ENCODE results near the gene OXNAD1. TPM values are rescaled to one million over a fixed set of nuclear protein-coding genes. Genes with fewer than 3 reads are reported as not detected.
A peak's percentile ranks its signal among the peaks of the same experiment; 100 is the strongest.
"Not testable (repeated sequence)": the region's sequence is repeated elsewhere in the genome, so short reads cannot be mapped to it uniquely, and the experiment has no call there.

OXNAD1 gene
- polyA plus RNA-seq, 1 donor from 2014 or later: 9.4 TPM

DNA sequence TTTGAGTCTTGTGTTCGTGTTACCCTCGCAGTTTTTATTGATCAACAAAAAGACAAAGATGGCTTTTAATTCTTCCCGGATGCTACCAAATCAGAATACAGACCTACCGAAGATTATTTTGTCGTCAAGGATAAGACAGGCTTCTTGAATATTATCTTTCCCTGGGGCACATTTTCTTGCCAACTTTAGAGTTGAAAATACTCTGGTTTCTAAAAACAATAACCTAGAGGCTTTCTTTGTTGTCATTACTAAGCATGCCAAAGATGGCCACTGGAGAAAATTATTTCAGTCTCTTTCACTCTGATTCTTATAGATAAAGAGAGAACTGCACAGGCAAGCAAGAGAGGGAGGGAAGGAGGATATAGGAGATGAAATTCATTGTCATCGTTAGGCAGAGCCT is 33.9 kb downstream of the OXNAD1 start:
- H3K36me3 Mint-ChIP-seq: peaks cover 24% of the 10 kb centered on the region
- H3K9me3 Mint-ChIP-seq: no peaks in the 10 kb centered on the region

DNA sequence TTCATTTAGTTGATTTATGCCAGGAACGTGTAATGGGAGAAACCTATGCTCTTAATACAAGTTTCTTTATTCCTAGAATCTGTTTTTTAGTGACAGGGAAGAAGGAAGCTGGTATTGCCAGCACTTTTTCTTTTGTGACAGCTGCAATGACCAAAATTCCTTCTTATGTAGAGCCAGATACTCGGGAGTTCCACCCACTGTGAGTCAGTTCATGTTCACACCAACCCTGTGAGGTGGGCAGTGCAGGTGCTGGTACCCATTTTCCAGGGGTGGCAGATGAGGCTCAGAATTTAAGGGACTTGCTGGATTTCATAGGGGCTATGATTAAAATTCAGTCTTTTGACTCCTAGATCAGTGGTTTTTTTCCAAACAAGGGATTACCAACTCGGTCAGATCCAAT is 34.7 kb downstream of the OXNAD1 start:
- H3K27ac Mint-ChIP-seq: no peak overlapping the region
- no peaks in the 10 kb centered on the region for H3K9me3 Mint-ChIP-seq
- peaks cover 22% of the 10 kb centered on the region for H3K36me3 Mint-ChIP-seq
- H3K4me1 Mint-ChIP-seq: peaks cover 18 to 28% (median 23%) of the 10 kb centered on the region in 3 donors
- no peak overlapping the region for H3K4me3 Mint-ChIP-seq
- H3K27me3 Mint-ChIP-seq: no peaks in the 10 kb centered on the region

More for the DNA sequence above, 33.9 kb downstream of the OXNAD1 start:
- Mint-ChIP-seq H3K27ac (peak overlapping the region in 1 of 3 donors; percentile 68), H3K27me3 (no peaks in the 10 kb centered on the region), H3K4me3 (peak overlapping the region in 1 of 4 donors; percentile 12), H3K4me1 (peaks cover 18 to 28% (median 25%) of the 10 kb centered on the region in 3 donors)

DNA sequence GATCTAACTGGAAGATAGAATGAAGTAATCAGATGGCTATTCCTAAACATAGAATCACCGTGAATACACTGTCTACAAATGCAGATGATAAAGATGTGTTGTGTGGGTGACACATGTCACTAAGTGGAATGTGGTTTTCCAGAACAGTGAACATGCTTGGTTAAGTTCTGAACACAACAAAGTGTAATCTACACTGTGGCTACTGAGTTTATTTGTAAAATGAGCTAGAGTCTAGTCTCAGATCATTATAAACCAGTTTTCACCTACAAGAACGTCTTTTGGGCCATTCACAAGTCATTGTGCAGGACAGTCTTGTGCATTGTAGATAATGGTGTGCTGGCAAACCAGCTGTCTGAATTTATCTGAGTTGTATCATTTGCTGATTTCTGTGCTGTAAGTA is 35.3 kb downstream of the OXNAD1 start:
- H3K9me3 Mint-ChIP-seq: no peaks in the 10 kb centered on the region
- no peaks in the 10 kb centered on the region for H3K27me3 Mint-ChIP-seq
- H3K36me3 Mint-ChIP-seq: peaks cover 20% of the 10 kb centered on the region
- H3K4me1 Mint-ChIP-seq: peaks cover 18 to 26% (median 25%) of the 10 kb centered on the region in 3 donors
- no peak overlapping the region for H3K4me3 Mint-ChIP-seq
- H3K27ac Mint-ChIP-seq: no peak overlapping the region

DNA sequence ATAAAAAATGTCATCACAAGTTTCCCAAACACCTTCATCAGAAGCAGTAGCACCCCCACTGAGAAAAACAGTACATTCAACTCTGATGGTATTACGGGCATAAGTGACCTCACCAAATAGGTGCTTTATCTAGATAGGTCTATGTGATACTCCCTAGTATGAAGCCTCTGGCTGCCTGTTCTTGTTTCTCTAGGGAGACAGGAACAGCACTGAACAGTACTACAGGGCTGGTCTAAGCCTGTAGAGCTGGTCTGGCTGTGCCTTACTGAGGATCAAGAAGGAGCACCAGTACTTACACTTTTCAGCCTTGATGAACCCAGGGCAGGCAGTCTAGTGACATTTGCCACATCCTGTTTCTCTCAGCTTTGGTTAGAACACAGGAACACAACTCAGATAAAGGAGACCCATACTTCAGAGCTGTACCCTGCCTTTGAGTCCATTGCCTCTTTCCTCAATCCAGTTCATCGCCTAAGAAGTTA is 35.9 kb downstream of the OXNAD1 start:
- Mint-ChIP-seq H3K9me3 (no peaks in the 10 kb centered on the region), H3K4me3 (peak overlapping the region in 3 of 4 donors; percentile 57 to 74 (median 72)), H3K36me3 (peaks cover 14% of the 10 kb centered on the region), H3K27me3 (no peaks in the 10 kb centered on the region), H3K4me1 (peaks cover 13 to 21% (median 20%) of the 10 kb centered on the region in 3 donors), H3K27ac (peak overlapping the region in 1 of 3 donors; percentile 86)

DNA sequence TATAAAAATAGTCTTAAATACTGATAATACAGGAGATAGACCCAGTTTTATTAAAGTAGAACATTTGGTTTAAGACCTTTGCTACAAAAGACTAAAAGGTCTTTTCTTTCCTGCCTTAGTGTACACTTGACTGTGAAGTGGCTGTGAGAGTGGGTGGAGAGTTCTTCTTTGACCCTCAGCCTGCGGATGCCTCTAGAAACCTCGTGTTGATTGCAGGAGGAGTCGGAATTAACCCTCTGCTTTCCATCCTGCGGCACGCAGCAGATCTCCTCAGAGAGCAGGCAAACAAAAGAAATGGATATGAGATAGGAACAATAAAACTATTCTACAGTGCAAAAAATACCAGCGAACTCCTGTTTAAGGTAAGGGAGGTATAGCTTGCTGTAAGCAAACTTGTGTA is 36.5 kb downstream of the OXNAD1 start:
- no peaks in the 10 kb centered on the region for H3K9me3 Mint-ChIP-seq
- H3K27me3 Mint-ChIP-seq: no peaks in the 10 kb centered on the region
- H3K4me1 Mint-ChIP-seq: peaks cover 13 to 21% (median 20%) of the 10 kb centered on the region in 3 donors
- H3K4me3 Mint-ChIP-seq: peak overlapping the region in 2 of 4 donors; percentile 57 to 58
- H3K36me3 Mint-ChIP-seq: peaks cover 11% of the 10 kb centered on the region
- peak overlapping the region in 2 of 3 donors; percentile 24 to 86 for H3K27ac Mint-ChIP-seq

DNA sequence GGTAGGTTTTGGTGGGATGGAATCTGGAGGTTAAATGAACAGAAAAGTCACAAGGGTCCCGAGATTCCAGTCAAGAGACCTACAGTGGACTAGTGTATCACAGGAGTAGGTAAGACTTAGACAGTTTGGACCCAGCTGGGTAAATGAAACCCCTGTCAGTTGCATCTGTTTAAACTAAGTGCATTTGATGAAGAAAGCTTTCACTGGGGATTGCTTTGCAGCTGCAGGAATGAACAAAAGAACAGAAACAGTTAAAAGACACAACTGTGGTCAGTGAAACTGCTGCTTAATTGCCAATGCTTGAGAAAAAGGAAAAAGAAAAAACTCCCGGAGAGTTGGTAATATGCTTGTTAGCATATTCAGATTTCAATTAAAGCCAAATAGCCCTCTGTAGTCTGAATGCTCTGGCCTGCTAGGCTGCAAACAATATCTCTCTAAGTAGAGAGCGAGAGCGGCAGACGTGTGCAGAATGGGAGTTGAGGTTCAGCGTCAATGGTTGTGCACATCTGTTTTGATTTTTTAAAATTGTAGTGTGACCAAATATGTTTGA is 37.1 kb downstream of the OXNAD1 start:
- H3K36me3 Mint-ChIP-seq: peaks cover 8% of the 10 kb centered on the region
- no peaks in the 10 kb centered on the region for H3K27me3 Mint-ChIP-seq

DNA sequence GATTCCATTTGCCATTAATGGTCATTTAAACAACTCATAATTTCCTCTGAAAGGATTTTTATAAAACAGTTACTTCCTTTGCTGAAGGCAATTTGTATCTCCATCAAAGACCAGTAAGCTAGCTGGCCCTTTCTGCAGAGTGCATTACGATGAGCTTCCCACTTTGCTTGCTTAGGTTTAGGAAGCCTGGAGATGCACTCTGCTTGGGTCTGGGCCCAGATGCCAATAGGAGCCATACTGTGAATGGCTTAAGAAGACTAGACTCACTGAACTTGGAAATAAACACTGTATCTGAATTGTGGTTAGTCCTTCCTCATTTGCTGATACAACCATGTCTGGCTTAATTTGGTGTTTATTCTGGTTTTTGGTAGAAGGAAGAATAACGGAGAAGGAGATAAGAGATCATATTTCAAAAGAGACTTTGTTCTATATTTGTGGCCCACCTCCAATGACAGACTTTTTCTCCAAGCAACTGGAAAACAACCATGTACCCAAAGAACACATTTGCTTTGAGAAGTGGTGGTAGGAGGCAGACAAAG is 38.1 kb downstream of the OXNAD1 start:
- peaks cover 13 to 21% (median 20%) of the 10 kb centered on the region in 3 donors for H3K4me1 Mint-ChIP-seq
- no peaks in the 10 kb centered on the region for H3K27me3 Mint-ChIP-seq
- peaks cover 12% of the 10 kb centered on the region for H3K36me3 Mint-ChIP-seq
- no peaks in the 10 kb centered on the region for H3K9me3 Mint-ChIP-seq
- H3K4me3 Mint-ChIP-seq: peak overlapping the region in 1 of 4 donors; percentile 41
- H3K27ac Mint-ChIP-seq: peak overlapping the region in 1 of 3 donors; percentile 20

More for the DNA sequence above, 37.1 kb downstream of the OXNAD1 start:
- peaks cover 13 to 21% (median 20%) of the 10 kb centered on the region in 3 donors for H3K4me1 Mint-ChIP-seq
- H3K27ac Mint-ChIP-seq: peak overlapping the region in 1 of 3 donors; percentile 24
- no peaks in the 10 kb centered on the region for H3K9me3 Mint-ChIP-seq
- H3K4me3 Mint-ChIP-seq: no peak overlapping the region

DNA sequence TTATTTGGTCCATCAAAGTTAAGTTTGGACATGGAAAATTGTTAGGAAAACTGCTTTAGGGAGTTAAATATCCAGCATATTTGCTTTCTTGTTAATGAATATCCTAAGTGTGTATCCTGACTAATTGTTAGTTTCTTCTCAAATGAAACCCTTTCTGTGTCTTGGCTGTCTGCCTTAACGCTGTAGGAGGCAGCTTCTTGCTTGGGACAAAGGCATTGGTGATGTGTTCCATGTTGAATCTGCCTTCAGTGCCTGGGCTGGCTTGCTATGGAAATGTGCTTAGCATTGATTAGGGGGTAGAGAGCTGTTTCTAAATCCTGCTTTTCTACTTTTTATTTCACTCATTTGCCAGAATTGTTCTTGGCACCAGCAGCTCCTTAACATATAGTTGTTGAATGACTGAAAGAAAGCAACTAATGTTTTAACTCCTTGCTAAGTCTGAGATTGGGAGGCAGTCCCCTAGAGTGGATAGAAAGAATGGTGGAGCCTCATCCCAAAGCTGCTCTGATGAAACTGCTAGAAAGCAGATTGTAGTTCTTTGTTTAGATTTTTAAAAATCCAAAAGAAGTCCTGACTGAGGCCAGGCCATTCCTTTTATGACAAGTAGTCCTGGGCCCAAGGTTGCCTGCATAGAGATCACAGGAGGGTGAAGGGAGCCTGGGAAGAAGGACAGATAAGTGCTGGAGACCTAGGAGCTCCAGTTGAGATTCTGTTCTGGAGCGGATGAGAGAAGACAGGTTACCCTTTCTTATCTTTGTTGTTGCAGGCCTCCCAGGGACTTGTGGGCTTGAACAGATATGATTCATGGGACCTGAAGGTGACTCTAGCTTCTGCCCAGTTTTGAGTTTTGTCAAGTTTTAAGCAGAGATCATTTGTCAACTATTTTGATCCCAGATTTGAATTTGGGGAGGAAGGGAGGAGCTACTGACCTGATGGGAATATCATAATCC is 39.3 kb downstream of the OXNAD1 start:
- Mint-ChIP-seq H3K4me1 (peaks cover 13 to 18% (median 13%) of the 10 kb centered on the region in 3 donors), H3K27ac (peak overlapping the region in 1 of 3 donors; percentile 80), H3K36me3 (peaks cover 12% of the 10 kb centered on the region), H3K27me3 (no peaks in the 10 kb centered on the region), H3K9me3 (no peaks in the 10 kb centered on the region), H3K4me3 (no peak overlapping the region)

DNA sequence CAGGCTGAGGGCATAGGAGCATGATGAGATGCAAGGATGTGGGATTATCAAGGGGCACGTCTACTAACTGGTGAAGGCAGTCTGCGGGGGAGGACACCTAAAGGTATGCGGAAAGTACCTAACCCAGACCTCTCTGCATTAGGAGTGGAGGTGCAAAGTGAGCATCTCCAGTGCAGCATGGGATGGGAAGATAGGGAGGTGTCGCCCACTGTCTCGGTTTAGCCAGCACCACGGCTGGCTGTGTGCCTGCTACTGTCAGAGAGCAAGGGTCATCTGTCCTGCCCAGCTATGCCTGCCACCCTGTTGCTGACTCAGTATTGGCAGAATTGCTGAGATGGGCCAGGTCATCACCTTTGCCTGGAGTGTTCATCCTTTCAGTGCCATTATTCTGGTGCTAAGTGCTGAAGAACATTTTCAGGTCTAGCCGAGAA is 40.1 kb downstream of the OXNAD1 start:
- no peak overlapping the region for H3K4me3 Mint-ChIP-seq

DNA sequence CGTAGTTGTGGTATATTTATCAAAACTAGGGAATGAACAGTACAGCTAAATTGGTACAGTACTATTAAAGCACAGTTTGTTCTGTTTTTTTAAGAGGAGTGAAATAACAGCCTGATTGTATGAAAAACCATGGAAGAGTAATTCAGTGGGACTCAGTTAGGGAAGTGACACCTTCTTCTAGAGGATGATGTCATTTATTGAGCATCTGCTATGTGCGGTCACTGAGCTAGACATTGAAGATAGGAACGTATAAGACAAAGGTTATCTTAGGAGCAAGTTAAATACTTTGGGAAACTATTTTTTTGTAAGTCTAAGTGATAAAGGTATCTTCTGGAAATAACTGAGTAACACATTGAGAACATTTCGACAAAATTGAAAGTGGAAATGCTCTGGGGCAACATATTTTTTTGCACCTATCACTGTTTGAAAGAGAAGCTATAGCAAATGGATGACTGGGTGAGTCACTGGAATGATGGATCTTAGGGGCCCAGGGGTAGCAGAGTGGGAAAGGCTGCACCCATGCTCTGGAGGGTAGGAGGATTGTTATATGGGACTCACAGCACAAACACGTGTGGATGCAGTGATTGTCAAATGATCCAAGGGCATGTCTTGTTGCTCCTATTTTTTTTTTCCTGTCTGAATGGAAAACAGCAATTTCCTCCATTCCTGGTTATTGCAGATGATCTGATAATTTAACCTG is 43.0 kb downstream of the OXNAD1 start:
- Mint-ChIP-seq H3K36me3 (peaks cover 6% of the 10 kb centered on the region), H3K27me3 (no peaks in the 10 kb centered on the region), H3K27ac (no peak overlapping the region), H3K4me3 (no peak overlapping the region), H3K9me3 (no peaks in the 10 kb centered on the region), H3K4me1 (peaks cover 14 to 25% (median 21%) of the 10 kb centered on the region in 3 donors)

More for the DNA sequence above, 40.1 kb downstream of the OXNAD1 start:
- Mint-ChIP-seq H3K9me3 (no peaks in the 10 kb centered on the region), H3K4me1 (peaks cover 15 to 22% (median 19%) of the 10 kb centered on the region in 3 donors), H3K27ac (peak overlapping the region in 1 of 3 donors; percentile 80), H3K36me3 (peaks cover 12% of the 10 kb centered on the region), H3K27me3 (no peaks in the 10 kb centered on the region)

DNA sequence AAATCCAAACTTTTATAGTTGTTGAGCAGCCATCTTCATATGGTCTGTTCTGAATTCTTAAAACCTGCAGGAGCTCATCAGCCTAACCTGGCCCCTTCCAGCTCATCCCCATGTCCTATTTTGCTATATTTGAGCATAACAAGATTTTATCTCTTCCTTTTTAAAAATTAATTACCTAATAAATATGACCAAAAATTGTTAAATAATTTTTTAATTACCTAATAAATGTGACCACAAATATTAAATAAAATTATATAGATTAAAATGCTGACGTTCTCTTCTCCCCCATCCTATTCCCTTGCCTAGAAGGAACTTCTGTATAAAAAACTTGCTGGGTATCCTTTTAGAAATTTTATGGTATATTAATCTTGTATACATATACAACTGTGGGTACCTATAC is 43.7 kb downstream of the OXNAD1 start:
- Mint-ChIP-seq H3K27ac (no peak overlapping the region), H3K4me3 (no peak overlapping the region), H3K4me1 (peaks cover 14 to 21% (median 20%) of the 10 kb centered on the region in 3 donors), H3K36me3 (peaks cover 6% of the 10 kb centered on the region), H3K9me3 (no peaks in the 10 kb centered on the region), H3K27me3 (no peaks in the 10 kb centered on the region)

DNA sequence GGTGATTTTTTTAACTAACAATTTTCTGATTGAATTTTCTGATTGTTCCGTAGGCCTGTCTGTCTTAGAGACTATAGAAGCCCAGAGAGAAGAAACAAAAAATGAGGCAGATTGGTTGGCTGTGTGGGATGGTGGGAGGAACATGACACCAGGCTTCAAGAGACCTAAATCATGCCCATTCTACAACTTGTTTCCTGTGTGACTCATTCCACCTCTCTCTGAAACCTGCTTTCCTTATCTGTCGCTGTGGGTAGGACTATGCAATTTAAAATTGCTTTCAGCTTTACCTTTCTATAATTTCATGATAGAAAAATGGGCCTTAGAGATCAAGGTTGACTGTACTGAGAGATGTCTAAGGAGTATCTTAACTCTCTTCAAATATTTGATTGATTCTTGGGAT is 44.5 kb downstream of the OXNAD1 start:
- Mint-ChIP-seq H3K27me3 (no peaks in the 10 kb centered on the region), H3K9me3 (no peaks in the 10 kb centered on the region), H3K36me3 (peaks cover 6% of the 10 kb centered on the region), H3K4me1 (peaks cover 14 to 21% (median 20%) of the 10 kb centered on the region in 3 donors), H3K4me3 (peak overlapping the region in 1 of 4 donors; percentile 2), H3K27ac (no peak overlapping the region)

DNA sequence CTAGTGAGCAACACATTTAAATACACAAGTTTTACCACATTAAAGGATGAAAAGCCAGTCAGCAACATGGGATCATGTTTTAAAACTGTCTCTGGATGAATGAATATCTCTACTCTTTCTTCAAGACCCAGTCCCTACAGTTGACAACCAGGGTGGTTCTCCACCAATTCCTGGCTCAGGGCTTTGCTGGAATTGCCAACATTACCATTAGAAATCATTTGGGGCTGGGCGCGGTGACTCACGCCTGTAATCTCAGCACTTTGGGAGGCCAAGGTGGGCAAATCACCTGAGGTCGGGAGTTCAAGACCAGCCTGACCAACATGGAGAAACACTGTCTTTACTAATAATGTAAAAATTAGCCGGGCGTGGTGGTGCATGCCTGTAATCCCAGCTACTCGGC is 45.5 kb downstream of the OXNAD1 start:
- H3K9me3 Mint-ChIP-seq, H3K36me3 Mint-ChIP-seq, H3K27me3 Mint-ChIP-seq, H3K4me3 Mint-ChIP-seq, H3K27ac Mint-ChIP-seq: not testable (repeated sequence)
- peaks cover 14 to 20% (median 17%) of the 10 kb centered on the region in 3 donors for H3K4me1 Mint-ChIP-seq

DNA sequence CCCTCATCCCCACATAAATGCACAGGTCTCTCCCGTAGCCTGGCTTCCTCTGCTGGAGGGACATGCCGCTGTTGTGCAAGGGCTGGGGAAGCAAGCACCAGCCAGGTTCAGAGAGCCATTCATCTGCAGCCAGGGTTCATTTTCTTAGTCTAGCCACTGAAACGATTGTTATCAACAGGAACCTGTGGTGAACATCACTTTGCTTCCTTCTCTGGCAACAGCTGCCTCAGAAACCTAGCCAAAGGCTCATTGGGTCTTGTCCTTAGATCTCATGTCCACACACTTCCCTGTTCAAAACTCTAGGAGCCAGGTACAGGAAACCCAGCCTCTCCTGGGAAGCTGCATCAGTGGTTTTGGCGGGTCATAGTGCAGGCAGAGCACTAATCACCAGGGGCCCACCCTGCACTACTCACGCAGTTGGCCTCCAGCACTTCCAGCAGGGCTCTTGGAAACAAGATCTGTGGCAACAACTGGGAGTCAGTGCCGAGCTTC is 47.0 kb downstream of the OXNAD1 start:
- Mint-ChIP-seq H3K9me3 (no peaks in the 10 kb centered on the region), H3K27ac (peak overlapping the region; percentile 1 to 76 (median 10)), H3K27me3 (no peaks in the 10 kb centered on the region), H3K36me3 (peaks cover 6% of the 10 kb centered on the region), H3K4me1 (peaks cover 14 to 20% (median 17%) of the 10 kb centered on the region in 3 donors), H3K4me3 (peak overlapping the region in 3 of 4 donors; percentile 21 to 74 (median 73))
